HG03521 (cell line): ENCODE measurements around the gene MID1.

Source experiments
- ATAC-seq: cut with Tn5 transposase; IDR thresholded peaks from one replicate; pipeline ENCODE4 v1.9.1; 2021; ENCODE audit warnings: mild to moderate bottlenecking, moderate library complexity; ENCODE audit not compliant: unreplicated experiment

The MID1 gene

DNA sequence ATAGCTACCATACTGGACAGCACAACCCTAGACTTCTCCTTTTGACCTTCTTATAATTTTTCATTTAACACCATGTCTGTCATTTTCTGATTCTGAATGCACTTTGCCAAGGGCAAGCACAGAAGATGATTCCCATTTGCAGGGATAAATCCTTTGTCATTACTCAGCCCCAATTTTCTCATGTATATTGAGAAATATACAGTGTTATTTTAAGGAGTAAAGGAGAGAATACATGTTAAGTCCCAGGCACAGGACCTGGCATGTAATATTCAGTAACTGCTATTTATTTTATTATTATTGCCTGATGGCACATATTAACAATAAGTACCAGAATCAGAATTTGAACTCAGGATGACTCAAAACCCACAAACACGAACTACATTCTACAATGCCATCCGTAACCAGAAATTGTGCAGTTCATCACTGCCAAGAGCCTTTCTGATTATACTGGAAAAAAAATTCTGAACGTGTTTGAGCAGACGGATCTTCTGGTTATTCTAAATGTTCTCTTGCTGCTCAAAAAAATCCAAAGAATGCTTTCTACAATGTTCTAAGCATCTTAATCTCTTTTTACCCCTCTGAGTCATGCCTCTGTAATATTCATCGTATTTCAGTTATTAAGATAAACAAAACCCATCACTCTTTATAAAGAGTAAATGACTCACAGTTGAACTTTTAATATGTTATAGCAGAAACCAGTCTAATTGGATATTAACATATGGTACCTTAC, 170.0 kb downstream of the MID1 start:
- ATAC-seq = no peak

DNA sequence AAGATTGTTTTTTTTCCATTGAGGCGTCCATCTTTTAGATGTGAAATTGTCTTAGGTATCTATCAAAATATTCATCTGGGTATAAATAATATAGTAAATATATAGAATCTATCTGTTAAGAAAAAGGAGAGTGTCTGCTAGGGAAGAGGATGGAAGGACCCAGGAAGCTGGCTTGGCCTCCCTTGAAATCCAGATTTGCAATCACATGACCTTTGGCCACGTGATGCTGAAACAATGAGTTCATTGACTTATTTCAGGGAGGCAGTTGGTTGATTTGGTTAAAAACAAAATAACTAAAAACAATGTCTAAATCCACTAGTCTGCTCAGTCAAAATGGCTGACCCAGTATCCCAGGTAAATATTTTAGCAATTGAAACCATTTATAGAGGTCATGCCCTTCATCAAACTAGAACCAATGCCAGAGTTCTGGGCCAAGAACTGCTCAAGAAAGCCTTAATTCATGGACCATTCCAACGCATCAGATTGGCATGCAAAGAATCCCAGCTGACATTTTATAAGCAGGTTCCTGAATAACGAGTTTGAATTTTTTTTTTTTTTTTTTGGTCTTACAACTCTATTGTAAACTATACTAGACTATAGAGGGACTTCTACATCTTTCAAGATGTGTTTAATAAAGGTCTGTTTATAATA, 172.7 kb downstream of the MID1 start:
- ATAC-seq = no peak

DNA sequence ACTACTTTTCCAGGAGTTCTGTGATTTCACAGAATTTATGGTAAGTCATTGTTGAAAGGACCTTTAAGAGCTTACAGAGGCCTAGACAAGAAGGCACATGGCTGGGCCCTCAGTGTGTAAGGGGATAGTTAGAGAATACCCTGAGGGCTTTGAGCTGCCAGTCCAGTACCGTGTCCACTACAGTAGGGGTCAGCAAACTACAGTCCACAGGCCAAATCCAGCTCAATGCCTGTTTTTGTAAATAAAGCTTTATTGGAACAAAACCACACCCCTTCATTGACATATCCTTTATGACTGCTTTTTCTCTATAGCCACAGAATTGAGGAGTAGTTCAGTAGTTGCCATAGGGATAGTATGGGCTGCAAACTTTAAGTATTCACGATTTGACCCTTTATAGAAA, 176.2 kb downstream of the MID1 start:
- no peak for ATAC-seq

DNA sequence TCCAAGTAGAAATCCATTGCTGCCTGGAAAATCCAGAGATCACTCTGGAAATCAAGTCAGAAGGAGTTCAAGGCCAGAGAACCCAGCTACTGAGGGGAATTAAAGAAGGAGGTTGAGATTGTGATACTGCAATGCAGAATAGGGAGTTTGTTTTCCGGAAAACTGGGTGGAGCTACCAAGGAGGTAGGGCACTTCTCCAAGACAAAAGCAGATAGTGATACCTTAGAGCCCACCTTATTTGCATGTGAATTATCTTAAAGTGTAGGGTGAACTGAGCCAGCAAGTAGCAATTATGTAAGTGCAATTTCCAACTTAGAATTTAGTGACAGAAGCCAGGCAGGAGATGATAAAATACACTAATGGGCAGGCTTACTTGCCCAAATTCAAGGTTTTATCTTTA, 178.9 kb downstream of the MID1 start:
- ATAC-seq = no peak

DNA sequence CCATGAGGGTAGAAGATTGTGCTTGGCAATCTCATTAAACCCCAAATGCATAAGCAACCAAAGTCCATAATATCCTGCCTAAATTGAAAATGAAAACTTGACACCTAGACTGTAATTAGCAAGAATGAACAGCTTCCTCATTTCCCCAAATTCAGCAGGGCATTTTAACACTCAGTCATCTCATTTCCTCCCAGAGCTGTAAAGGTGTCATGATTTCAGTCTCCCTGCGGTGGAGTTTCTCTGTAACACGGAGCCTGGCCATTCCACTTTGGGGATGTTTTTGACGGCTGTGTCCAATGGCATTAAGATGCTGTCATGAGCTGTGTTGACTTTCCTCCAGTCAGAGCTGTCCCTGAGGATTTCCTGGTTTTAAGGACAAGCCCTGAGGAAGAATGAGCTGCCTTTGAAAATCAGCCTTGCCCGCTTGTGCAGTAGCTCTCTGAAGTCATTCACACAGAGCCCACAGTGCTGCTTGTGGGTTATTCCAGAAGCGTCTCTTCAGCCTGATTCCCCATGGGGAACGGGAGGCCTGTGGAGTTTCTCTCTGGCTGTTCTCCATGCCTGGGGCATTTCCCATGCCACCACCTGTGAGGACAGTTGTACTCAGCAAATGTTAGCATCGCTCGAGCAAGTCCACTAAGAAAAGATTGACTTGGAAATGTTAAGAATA, 187.0 kb downstream of the MID1 start:
- ATAC-seq = no peak

DNA sequence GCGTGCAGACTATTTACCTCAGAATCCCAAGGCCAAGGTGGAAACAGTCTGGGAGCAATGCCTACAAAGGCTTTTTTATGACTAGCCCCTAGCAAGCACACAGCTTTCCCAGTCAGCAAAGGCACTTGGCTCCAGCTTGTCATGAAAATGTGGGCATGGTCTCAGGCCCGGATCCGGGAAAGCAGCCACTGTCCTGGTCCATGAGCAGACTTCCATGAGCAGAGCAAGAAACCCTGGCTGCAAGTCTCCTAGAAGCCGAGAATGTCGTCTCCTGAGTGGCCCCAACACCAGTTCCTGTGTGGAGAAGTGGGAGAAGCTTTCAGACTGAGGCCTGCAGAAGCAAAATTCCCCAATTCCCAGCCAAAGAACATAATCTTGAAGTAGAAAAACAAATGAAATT, 190.5 kb downstream of the MID1 start:
- no peak for ATAC-seq

DNA sequence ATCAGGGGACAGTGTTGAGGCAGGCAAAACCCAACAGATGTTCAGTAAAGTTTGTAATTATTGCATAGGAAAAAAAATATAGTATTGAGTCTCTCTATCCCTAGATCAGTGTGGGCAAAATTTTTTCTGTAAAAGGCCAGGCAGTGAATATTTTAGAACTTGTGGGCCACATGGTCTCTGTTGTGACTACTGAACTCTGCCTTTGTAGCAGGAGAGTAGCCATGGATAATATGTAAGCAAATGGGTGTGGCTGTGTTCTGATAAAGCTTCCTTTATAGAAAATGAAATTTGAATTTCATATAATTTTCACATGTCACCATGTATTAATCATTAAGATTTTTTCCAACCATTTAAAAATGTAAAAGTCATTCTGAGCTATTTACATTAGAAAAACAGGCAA, 193.1 kb downstream of the MID1 start:
- no peak for ATAC-seq

DNA sequence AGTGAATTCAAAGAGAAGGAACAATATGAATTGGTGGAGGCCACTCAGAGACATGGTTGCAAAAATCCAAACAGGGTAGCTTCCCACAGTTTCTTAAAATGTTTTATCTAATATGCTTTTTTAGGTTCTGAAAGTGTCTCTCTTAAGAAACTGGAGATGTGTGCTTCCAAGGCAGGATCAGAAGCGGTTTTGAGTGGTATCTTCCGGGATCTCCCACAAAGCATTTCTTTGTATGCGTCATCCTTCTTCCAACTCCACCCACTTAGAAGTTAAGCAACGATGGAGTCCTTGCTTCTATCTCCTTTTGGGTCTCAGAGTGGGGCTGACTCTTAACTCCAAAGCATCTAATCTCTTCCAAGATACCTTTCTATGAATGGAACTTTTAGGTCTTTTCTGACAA, 196.7 kb downstream of the MID1 start:
- no peak for ATAC-seq

DNA sequence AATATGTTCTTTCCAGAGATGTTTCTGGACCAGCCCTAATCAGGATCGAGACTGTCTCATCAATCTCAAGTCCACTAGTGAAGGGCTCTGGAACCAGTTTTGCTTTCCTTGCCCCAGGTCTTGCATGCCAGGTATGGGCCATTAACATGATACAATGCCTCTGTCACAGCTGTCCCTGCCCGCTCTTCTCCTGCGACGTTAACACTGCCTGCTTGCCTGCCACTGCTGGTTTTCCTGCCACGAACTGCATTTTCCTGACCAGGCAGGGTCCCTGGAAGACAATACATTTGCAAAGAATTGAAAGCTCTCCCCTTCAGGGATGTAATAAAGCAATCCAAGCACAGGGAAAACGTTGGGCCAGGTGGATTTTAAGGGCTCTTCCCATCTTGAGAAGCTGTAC, 200.3 kb downstream of the MID1 start:
- no peak for ATAC-seq

DNA sequence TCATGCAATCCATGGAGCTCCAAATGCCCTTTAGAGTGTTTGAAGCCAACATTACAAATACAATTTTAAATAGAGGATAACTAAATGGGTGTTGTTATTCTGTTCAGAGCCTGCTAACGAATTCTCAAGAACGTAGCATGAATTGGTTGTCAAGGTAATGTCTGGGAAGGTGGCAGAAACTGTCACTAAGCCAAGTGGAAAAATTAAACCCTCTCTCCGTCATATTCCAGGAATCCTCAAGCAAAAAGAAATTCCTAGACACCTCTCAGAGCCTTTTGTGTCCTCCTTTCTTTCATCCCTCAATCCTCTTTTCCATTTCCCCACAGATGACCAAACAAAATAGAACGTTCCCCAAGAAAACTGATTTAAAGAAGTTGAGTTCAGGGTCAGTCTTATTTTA, 204.0 kb downstream of the MID1 start:
- ATAC-seq = no peak

DNA sequence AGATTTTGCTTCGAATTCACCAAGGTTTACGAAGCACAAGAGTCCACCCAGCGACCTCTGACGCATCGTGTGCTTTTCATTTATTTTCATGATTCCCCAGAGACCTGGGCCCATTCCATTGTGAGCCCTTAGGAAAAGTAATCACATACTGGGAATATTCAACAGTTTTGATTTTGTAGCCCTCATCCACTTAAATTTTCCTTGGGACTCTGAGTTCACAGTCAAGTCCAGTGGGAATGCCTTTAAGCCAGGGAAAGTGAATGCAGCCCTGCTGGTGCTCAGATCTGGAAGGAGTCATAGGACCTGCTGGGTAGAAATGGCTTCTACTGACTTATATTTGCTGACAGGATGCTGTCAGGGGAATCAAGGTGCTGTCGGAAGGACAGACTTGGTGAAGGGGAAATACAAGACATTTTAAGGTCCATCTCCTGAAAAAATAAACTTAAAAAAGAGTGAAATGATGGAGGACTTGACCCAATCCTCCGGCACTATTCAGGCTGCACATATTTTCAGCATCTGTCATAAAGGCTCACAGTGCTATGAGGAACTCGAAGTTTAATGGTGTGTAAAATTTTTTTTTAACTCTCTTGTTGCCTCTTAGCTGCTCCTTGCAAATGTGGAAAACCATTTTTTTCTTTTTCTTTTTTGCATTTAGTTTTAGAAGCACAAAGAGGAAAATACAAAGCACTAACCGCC, 204.9 kb downstream of the MID1 start:
- no peak for ATAC-seq

DNA sequence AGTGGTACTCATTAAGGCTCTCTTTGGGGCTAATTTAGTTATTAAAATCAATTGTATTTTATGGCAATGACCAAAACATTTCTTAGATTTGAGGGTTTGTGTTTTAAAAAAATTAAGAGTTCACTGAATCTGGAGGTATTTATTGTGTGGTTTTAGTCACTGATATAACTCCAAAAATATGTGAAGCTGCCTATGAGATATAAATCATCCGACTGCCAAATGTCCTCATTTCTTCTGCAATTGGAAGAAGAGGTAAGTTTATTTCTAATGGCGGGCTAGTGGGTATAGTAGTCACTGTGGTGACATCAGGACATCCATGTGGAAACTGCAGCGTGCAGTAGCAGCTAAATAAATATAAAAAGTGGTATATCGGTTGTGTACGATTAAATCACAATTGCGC, 205.5 kb downstream of the MID1 start:
- no peak for ATAC-seq

DNA sequence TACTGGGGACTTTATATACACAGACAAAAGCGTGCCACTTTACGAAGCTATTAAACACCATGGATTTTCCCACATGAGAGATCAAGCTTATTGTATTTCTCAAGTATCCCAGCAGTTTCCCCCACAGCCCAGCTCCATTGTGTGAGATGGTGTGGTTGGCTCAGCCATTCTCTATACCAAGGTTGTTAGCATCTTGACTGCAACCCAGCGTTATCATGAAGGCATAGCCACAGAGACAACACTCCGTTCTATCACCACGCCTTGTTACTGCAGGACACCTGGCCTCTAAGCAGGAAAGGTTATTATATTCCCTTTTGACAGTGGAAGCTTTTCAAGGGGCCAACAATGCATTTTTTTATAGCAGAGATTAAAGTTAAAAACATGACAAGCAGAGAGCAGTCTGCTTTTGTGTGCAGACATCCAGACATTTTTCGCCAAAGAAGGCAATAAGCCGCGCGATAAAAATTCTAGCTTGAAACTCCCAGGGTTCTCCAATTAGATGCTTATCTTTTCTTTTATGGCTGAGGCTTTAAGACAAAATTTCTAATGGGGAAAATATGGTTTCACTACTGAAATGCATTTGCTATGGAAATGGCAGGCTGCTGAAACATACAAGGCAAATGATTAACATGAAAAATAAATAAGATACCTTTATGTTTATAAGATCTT, 206.1 kb downstream of the MID1 start:
- ATAC-seq = no peak

DNA sequence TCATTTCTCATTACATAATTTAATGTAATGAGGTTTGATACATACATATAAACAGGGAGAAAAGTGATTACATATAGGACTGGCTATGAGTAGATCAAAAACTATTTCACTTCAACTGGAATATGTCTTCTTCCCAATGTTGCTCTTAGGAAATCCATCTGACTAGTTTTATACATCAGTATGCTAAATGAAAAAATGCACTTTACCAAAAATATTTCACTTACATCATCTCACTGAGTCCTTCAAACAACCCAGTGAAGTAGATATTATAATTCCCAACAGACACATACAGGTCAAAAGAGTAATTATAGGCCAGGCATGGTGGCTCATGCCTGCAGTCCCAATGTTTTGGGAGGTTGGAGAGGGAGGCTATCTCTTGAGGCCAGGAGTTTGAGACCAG, 215.9 kb downstream of the MID1 start:
- no peak for ATAC-seq

DNA sequence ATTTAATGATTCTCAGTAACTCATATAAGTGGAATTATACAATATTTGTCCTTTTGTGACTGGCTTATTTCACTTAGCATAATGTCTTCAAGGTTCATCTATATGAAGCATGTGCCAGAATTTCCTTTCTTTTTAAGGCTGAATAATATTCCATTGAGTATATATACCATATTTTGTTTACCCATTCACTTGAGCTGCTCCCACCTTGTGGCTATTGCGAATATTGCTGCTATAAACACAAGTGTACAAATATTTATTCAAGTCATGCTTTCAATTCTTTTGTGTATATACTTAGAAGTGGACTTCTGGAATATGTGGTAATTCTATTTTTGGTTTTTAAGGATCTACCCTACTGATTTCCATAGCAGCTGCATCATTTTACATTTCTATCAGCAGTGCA, 219.1 kb downstream of the MID1 start:
- no peak for ATAC-seq

DNA sequence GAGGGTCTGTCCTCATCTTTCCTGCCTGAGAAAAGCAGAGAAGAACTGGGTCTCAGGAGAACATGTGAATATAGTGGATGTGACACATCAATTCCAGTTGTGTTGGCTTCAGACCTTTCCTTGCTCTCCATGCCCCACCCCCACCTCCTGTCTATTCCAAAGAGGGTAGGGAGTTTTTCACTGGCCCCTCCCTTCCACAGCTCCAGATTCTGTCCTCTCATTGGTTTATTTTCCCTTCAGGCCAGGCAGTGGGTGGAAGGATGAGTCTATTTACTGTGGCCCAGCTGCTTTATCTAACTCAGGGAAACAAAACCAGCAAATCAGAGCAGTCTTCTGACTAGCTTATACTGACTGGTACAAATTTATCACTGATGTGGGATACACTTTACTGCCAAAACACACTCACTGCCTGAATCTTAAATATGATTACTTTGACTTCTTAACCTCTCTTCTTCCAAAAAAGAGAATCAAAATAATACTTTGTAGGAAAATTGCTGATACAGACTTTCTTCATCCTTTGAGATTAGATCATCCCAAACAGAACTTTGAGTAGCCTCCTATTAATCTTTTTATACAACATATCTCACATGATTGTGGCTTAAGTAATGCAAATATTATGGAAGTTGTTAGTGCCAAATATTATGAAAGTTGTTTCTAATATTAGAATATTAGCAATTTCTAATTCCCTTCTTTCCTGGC, 221.2 kb downstream of the MID1 start:
- ATAC-seq = no peak

DNA sequence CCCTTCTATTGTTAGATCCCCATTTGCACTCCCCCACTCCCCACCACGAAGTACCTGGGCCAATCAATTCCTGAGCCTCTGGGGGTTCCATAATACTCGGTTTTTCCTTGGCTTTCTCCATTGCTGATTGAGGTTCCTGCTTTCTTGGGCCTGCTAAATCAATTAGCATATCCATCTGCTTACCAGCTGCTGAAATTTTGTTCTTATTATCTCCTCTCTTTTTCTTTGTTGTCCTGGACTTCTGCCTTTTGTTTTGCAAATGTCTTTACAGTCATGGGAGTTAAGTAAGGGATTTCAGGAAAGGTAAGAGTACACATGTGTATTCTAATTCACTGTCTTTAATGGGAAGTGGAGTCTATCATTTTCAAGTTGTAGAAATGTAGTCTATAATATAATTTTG, 222.2 kb downstream of the MID1 start:
- ATAC-seq = no peak

DNA sequence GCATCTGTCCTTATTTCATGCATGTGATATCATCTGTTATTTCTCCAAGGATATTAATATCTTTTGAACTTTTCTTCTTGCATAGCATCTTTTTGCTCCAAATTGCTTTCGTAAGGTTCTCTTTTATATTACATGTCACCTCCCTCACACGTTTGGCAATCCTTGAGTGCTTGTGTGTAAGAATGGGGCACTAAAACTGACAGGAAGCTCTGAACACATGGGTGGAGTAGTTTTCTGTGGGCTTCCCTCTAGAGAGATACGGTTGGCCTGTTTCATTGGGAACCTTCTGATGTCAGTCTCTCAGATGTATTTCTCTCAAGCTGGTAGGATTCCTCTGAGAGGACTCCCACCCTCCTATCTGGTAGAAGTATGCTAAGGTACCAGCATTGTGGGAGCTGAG, 223.0 kb downstream of the MID1 start:
- ATAC-seq = no peak

DNA sequence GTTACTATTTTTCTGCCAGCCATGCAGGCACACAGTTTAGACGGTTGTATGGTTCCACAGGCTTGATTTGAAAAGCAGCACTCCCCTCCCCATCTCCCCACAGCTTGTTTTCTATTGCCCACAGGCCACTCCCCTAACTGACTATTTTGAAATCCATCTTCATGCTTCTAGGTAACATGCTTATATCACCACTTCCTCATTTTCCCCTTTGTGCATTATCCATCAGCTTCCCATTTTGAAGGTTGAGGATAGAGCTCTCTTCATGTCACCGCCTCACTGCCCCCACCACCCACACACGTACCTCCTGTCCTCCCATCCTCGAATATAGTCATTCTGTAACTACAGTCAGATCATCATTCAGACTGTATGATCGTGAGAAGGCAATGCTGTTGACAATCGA, 224.7 kb downstream of the MID1 start:
- ATAC-seq = no peak
